T-helper 2 cell (primary cell): ENCODE data around the gene SHISA9.

Experiments used
- DNase-seq, 5 experiments: peaks; one replicate each; pipeline versions ENCODE4 v3.0.0 to v3.0.0-alpha.2; 2012 to 2022

The SHISA9 gene

GRCh38 chr16:13193721-13194120, 292.3 kb downstream of the SHISA9 start:
- no peak for DNase-seq

GRCh38 chr16:13194766-13195165, 293.4 kb downstream of the SHISA9 start:
- DNase-seq: no peak

- DNase-seq: no peak
These were observed 302.3 kb downstream of the SHISA9 start for GRCh38 chr16:13203725-13204124.

GRCh38 chr16:13205352-13205751, 304.0 kb downstream of the SHISA9 start:
- DNase-seq: no peak

- no peak for DNase-seq
These were observed 305.2 kb downstream of the SHISA9 start for GRCh38 chr16:13206606-13207005.

- DNase-seq: no peak
These were observed 305.8 kb downstream of the SHISA9 start for GRCh38 chr16:13207151-13207550.

- no peak for DNase-seq
These were observed 322.3 kb downstream of the SHISA9 start for GRCh38 chr16:13223666-13224065.

GRCh38 chr16:13229039-13229438, 327.6 kb downstream of the SHISA9 start:
- no peak for DNase-seq

GRCh38 chr16:13231365-13231764, 330.0 kb downstream of the SHISA9 start:
- no peak for DNase-seq

- DNase-seq: no peak
These were observed 333.6 kb downstream of the SHISA9 start for GRCh38 chr16:13234999-13235398.

- DNase-seq: no peak
These were observed 334.9 kb downstream of the SHISA9 start for GRCh38 chr16:13236308-13236707.

- no peak for DNase-seq
These were observed 336.8 kb downstream of the SHISA9 start for GRCh38 chr16:13238182-13238581.

GRCh38 chr16:13242201-13242600, 340.8 kb downstream of the SHISA9 start:
- no peak for DNase-seq

GRCh38 chr16:13244770-13245169, 343.4 kb downstream of the SHISA9 start:
- DNase-seq: no peak

- no peak for DNase-seq
These were observed 344.4 kb downstream of the SHISA9 start for GRCh38 chr16:13245713-13246377.

GRCh38 chr16:13254998-13255614, 353.7 kb downstream of the SHISA9 start:
- no peak for DNase-seq

- DNase-seq: no peak
These were observed 361.1 kb downstream of the SHISA9 start for GRCh38 chr16:13262270-13263090.

GRCh38 chr16:13264749-13265552, 363.6 kb downstream of the SHISA9 start:
- DNase-seq: no peak

- no peak for DNase-seq
These were observed 368.0 kb downstream of the SHISA9 start for GRCh38 chr16:13269359-13269758.

GRCh38 chr16:13269905-13270528, 368.6 kb downstream of the SHISA9 start:
- no peak for DNase-seq

GRCh38 chr16:13270602-13271001, 369.2 kb downstream of the SHISA9 start:
- DNase-seq: no peak

- peak in 1 of 5 experiments; percentile 19 for DNase-seq
These were observed 388.1 kb downstream of the SHISA9 start for GRCh38 chr16:13289515-13289914.
